SU-DHL-6 (cell line): Measurements from ENCODE around the gene RASA3.

Experiments
- H2AFZ ChIP-seq: fragments of 200-600 bp; sonication (generic); 2 replicates; pipeline ENCODE4 v1.6.1; 2014; ENCODE audit warnings: low read depth, mild to moderate bottlenecking, moderate library complexity, mixed read lengths, antibody characterized with exemption, low read length; ENCODE audit not compliant: severe bottlenecking
- H3F3A ChIP-seq: fragments of 200-600 bp; shearing (Covaris generic); 2 replicates; pipeline ENCODE4 v1.6.0; 2016; ENCODE audit warnings: antibody characterized with exemption, mild to moderate bottlenecking; ENCODE audit not compliant: insufficient read depth
- H3K27ac ChIP-seq: fragments of 200-600 bp; sonication (generic); 2 replicates; pipeline ENCODE4 v1.5.1; 2016; ENCODE audit warnings: low read depth, mild to moderate bottlenecking, low read length, moderate library complexity, mixed read lengths
- H3K27me3 ChIP-seq: fragments of 200-600 bp; sonication (generic), shearing (Covaris generic); 2 replicates; pipeline ENCODE4 v1.6.0; 2014; ENCODE audit warnings: mild to moderate bottlenecking, low read length
- H3K36me3 ChIP-seq: fragments of 200-600 bp; sonication (generic); 2 replicates; pipeline ENCODE4 v1.6.1; 2014; ENCODE audit warnings: mild to moderate bottlenecking, low read length, mixed read lengths
- H3K4me2 ChIP-seq: fragments of 300-600, 200-600 bp; shearing (Covaris generic), sonication (generic); 2 replicates; pipeline ENCODE4 v1.6.0; 2014; ENCODE audit warnings: low read length, low read depth, mild to moderate bottlenecking; ENCODE audit not compliant: poor library complexity, severe bottlenecking
- H3K4me3 ChIP-seq: fragments of 200-600 bp; sonication (generic); 2 replicates; pipeline ENCODE4 v1.5.1; 2014; ENCODE audit warnings: antibody characterized with exemption, low read length, mild to moderate bottlenecking, mixed read lengths; ENCODE audit not compliant: insufficient read depth, poor library complexity, severe bottlenecking
- H3K79me2 ChIP-seq: fragments of 200-600 bp; sonication (generic); 2 replicates; pipeline ENCODE4 v1.6.1; 2014; ENCODE audit warnings: mild to moderate bottlenecking, low read length, moderate library complexity; ENCODE audit not compliant: insufficient read depth
- H3K9ac ChIP-seq: fragments of 200-600 bp; sonication (generic); 2 replicates; pipeline ENCODE4 v1.7.0; 2014; ENCODE audit warnings: mild to moderate bottlenecking, low read length
- H3K9me2 ChIP-seq: fragments of 200-600 bp; sonication (generic); replicated peaks from 2 replicates; pipeline ENCODE4 v1.6.1; 2014; ENCODE audit warnings: low read length; ENCODE audit not compliant: insufficient read depth
- H3K9me3 ChIP-seq: fragments of 200-600 bp; sonication (generic); 2 replicates; pipeline ENCODE4 v1.6.1; 2014; ENCODE audit warnings: low read length, mixed read lengths; ENCODE audit not compliant: insufficient read depth
- H4K20me1 ChIP-seq: fragments of 200-600 bp; sonication (generic); 2 replicates; pipeline ENCODE4 v1.6.1; 2014; ENCODE audit warnings: low read depth, mild to moderate bottlenecking, antibody characterized with exemption, low read length, moderate library complexity, mixed read lengths
- EZH2phosphoT487 ChIP-seq: fragments of 200-600 bp; sonication (generic), shearing (Covaris generic); conservative IDR thresholded peaks from 2 replicates; pipeline ENCODE4 v1.6.1; 2018; ENCODE audit warnings: mild to moderate bottlenecking, antibody characterized with exemption, low read length, moderate library complexity, mixed read lengths
- TF ChIP-seq, protein P1 (sequence below): fragments of 200-600 bp; sonication (generic); IDR thresholded peaks from one replicate; pipeline ENCODE4 v1.5.1; 2017; ENCODE audit warnings: antibody characterized with exemption, mild to moderate bottlenecking, low read length, moderate library complexity; ENCODE audit not compliant: insufficient read depth, poor library complexity, severe bottlenecking

RASA3 gene

GRCh38 chr13:114071991-114072390 lies 60.4 kb downstream of the RASA3 start:
- TF ChIP-seq, protein P1, sequence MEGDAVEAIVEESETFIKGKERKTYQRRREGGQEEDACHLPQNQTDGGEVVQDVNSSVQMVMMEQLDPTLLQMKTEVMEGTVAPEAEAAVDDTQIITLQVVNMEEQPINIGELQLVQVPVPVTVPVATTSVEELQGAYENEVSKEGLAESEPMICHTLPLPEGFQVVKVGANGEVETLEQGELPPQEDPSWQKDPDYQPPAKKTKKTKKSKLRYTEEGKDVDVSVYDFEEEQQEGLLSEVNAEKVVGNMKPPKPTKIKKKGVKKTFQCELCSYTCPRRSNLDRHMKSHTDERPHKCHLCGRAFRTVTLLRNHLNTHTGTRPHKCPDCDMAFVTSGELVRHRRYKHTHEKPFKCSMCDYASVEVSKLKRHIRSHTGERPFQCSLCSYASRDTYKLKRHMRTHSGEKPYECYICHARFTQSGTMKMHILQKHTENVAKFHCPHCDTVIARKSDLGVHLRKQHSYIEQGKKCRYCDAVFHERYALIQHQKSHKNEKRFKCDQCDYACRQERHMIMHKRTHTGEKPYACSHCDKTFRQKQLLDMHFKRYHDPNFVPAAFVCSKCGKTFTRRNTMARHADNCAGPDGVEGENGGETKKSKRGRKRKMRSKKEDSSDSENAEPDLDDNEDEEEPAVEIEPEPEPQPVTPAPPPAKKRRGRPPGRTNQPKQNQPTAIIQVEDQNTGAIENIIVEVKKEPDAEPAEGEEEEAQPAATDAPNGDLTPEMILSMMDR = no peak
- no peak for TF ChIP-seq EZH2phosphoT487
- Histone ChIP-seq H3F3A (peaks cover 15% of the 10 kb centered on the region), H3K36me3 (no peaks in the 10 kb centered on the region), H3K79me2 (no peaks in the 10 kb centered on the region), H3K9me2 (no peaks in the 10 kb centered on the region), H3K9me3 (no peaks in the 10 kb centered on the region), H2AFZ (no peak overlapping the region), H3K27ac (no peak overlapping the region), H3K4me3 (no peak overlapping the region), H3K27me3 (no peaks in the 10 kb centered on the region), H3K4me2 (no peak overlapping the region), H4K20me1 (no peaks in the 10 kb centered on the region), H3K9ac (no peak overlapping the region)

DNA sequence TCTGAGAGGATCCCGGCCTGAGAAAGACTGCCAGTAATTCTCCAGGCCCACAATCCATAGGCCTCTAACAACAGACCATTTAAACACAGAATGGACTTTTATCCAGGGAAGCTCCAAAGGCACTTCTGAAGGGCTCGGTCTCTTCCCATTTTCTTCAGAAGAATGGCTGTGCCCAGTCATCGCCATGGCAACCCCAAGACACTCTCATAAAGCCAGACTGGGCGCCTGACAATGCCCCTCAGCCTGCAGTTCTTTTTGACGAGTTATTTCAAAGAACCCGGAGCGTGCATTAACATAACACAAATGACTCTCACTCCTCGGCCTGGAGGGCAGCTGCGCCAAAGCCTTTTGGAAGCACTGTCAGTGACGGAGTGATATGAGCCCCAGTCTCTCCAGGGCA lies 61.0 kb downstream of the RASA3 start:
- Histone ChIP-seq H3K4me2 (no peak overlapping the region), H3K9me2 (no peaks in the 10 kb centered on the region), H3K27me3 (no peaks in the 10 kb centered on the region), H3K4me3 (no peak overlapping the region), H3K36me3 (no peaks in the 10 kb centered on the region), H3K79me2 (no peaks in the 10 kb centered on the region), H3K9me3 (no peaks in the 10 kb centered on the region), H3K27ac (no peak overlapping the region), H4K20me1 (no peaks in the 10 kb centered on the region), H2AFZ (no peak overlapping the region), H3F3A (peaks cover 21% of the 10 kb centered on the region), H3K9ac (no peak overlapping the region)
- TF ChIP-seq EZH2phosphoT487 = no peak
- TF ChIP-seq, protein P1 = no peak

GRCh38 chr13:114070098-114070799 lies 62.2 kb downstream of the RASA3 start:
- H3K79me2 ChIP-seq = no peaks in the 10 kb centered on the region
- TF ChIP-seq EZH2phosphoT487 = no peak
- TF ChIP-seq, protein P1 = no peak
- H3K4me3 ChIP-seq = no peak overlapping the region
- no peak overlapping the region for H3K27ac ChIP-seq
- H3K27me3 ChIP-seq = no peaks in the 10 kb centered on the region
- H2AFZ ChIP-seq = no peak overlapping the region
- H3K36me3 ChIP-seq = no peaks in the 10 kb centered on the region
- H3F3A ChIP-seq = peaks cover 26% of the 10 kb centered on the region
- H3K9me3 ChIP-seq = no peaks in the 10 kb centered on the region
- no peaks in the 10 kb centered on the region for H3K9me2 ChIP-seq
- no peak overlapping the region for H3K9ac ChIP-seq
- H4K20me1 ChIP-seq = no peaks in the 10 kb centered on the region
- no peak overlapping the region for H3K4me2 ChIP-seq
